Stimulated activated naive CD8-positive, alpha-beta T cell treated with anti-CD3 and anti-CD28 coated beads, Interleukin-15, Interleukin-2, amounts not matched to agents 100 ng/mL and 50 ng/mL, for 24 hours (primary cell): ENCODE data around the gene RARB.

Experiments used
- H3K27ac Mint-ChIP-seq: one replicate; pipeline ENCODE4 v1.8.0; 2021; ENCODE audit warnings: mild to moderate bottlenecking, mixed read lengths
- H3K27me3 Mint-ChIP-seq: one replicate; pipeline ENCODE4 v1.8.0; 2021; ENCODE audit warnings: mixed read lengths
- H3K36me3 Mint-ChIP-seq: one replicate; pipeline ENCODE4 v1.8.0; 2021; ENCODE audit warnings: low read depth, mixed read lengths
- H3K4me1 Mint-ChIP-seq: one replicate; pipeline ENCODE4 v1.8.0; 2021; ENCODE audit warnings: low read depth, mixed read lengths
- H3K4me3 Mint-ChIP-seq: one replicate; pipeline ENCODE4 v1.8.0; 2021; ENCODE audit warnings: mild to moderate bottlenecking, mixed read lengths
- H3K9me3 Mint-ChIP-seq: one replicate; pipeline ENCODE4 v1.8.0; 2021; ENCODE audit warnings: mixed read lengths

The RARB gene

GRCh38 chr3:25448750-25449692, 21.0 kb downstream of the RARB start:
- no peaks in the 10 kb centered on the region for H3K36me3 Mint-ChIP-seq
- H3K27ac Mint-ChIP-seq: no peak overlapping the region
- H3K9me3 Mint-ChIP-seq: no peaks in the 10 kb centered on the region
- H3K4me3 Mint-ChIP-seq: no peak overlapping the region
- no peaks in the 10 kb centered on the region for H3K4me1 Mint-ChIP-seq
- H3K27me3 Mint-ChIP-seq: peaks cover 7% of the 10 kb centered on the region

DNA sequence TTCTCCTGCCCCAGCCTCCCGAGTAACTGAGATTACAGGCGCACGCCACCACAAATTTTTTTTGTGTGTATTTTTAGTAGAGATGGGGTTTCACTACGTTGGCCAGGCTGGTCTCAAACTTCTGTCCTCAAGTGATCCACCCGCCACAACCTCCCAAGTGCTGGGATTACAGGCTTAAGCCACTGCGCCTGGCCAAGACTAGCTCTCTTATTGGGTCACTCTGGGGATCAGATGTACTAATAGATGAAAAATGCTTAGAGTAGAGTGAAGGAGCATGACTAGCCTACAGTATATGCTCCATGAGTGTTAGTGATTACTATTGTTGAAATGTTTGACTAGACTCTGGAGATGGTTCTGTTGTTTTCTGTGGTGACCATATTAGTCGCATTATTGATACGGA, 21.8 kb downstream of the RARB start:
- H3K4me1 Mint-ChIP-seq: no peaks in the 10 kb centered on the region
- no peak overlapping the region for H3K4me3 Mint-ChIP-seq
- H3K27ac Mint-ChIP-seq: no peak overlapping the region
- H3K36me3 Mint-ChIP-seq: no peaks in the 10 kb centered on the region
- H3K9me3 Mint-ChIP-seq: no peaks in the 10 kb centered on the region
- H3K27me3 Mint-ChIP-seq: peaks cover 7% of the 10 kb centered on the region

GRCh38 chr3:25452192-25452591, 24.1 kb downstream of the RARB start:
- Mint-ChIP-seq H3K9me3 (no peaks in the 10 kb centered on the region), H3K4me3 (no peak overlapping the region), H3K36me3 (no peaks in the 10 kb centered on the region), H3K4me1 (no peaks in the 10 kb centered on the region), H3K27ac (no peak overlapping the region), H3K27me3 (peaks cover 7% of the 10 kb centered on the region)

DNA sequence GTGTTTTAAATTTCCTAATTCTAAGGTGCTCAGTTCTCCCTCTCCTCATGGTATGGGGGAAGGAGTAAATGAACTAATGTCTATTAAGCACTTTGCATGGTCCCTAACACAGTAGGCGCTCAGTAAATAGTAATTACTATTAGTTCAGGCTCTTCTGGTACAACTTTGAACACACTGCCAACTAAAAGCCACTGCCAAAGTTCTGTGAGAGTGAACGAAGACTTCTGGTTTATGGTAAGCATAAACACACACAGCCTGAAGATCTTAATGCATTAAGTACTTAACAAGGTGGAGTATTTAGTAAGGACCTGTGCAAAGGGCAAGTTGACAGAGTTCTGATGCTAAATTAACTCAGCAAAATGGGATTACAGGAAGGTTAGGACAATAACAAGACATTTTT, 24.7 kb downstream of the RARB start:
- H3K9me3 Mint-ChIP-seq: no peaks in the 10 kb centered on the region
- no peaks in the 10 kb centered on the region for H3K4me1 Mint-ChIP-seq
- no peak overlapping the region for H3K27ac Mint-ChIP-seq
- H3K27me3 Mint-ChIP-seq: peaks cover 7% of the 10 kb centered on the region
- H3K36me3 Mint-ChIP-seq: no peaks in the 10 kb centered on the region
- H3K4me3 Mint-ChIP-seq: no peak overlapping the region

DNA sequence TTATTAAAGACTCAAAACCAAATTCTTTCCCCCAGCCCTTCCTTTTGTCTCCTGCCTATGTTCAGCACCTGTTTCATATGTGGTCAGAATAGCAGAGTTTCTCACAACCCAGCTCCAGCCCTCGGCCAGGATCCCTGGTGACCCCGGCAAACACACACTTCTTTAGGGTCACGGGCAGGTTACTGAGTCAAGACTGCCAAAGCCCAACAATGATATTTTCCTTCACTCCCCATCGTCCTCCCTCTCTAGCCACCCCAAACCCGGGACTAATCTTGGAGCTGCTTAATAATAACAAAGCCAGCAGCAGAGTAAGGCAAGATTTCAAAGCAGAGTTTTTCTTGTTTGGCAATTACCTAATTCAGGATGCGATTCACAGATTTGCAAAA, 25.5 kb downstream of the RARB start:
- Mint-ChIP-seq H3K9me3 (no peaks in the 10 kb centered on the region), H3K4me3 (no peak overlapping the region)

GRCh38 chr3:25454005-25454927, 26.2 kb downstream of the RARB start:
- H3K36me3 Mint-ChIP-seq: no peaks in the 10 kb centered on the region
- no peaks in the 10 kb centered on the region for H3K9me3 Mint-ChIP-seq
- no peak overlapping the region for H3K27ac Mint-ChIP-seq
- H3K27me3 Mint-ChIP-seq: peaks cover 7% of the 10 kb centered on the region
- H3K4me3 Mint-ChIP-seq: no peak overlapping the region
- no peaks in the 10 kb centered on the region for H3K4me1 Mint-ChIP-seq

More for the DNA sequence above, 25.5 kb downstream of the RARB start:
- no peaks in the 10 kb centered on the region for H3K4me1 Mint-ChIP-seq
- no peaks in the 10 kb centered on the region for H3K36me3 Mint-ChIP-seq
- H3K27me3 Mint-ChIP-seq: peaks cover 7% of the 10 kb centered on the region
- no peak overlapping the region for H3K27ac Mint-ChIP-seq

DNA sequence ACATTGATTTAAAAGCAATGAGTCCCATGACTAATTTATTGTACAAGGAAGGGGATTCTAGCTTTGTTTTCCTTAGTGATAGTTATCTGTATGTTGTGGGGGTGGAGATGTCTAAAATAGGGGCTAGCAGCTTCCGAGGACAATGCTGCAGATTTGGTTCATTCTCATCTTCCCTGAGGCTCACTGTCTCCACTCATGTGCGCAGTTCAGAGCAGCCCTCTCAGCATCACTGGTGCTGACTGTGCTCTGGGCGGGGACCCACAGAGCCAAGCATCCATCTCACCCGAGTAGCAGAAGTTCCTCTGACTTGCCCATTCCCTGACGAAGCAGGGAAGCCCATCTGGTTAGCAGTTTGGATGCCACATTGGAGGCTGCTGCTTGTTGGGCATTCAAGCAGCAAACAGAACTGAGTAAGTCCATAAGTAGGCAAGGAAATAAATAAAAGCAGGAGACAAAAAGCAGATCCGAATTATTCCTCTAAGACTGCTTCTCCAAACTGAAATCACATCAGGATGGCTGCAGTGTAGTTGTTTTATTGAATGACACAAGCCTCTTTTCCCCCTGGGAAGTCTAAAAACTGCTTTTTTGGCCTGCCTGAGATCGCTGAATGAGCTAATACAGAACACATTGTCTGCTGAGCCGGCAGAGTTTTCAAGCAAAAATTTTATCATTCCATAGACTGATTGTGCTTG, 27.5 kb downstream of the RARB start:
- H3K27me3 Mint-ChIP-seq: peaks cover 7% of the 10 kb centered on the region
- H3K27ac Mint-ChIP-seq: no peak overlapping the region
- H3K9me3 Mint-ChIP-seq: no peaks in the 10 kb centered on the region
- no peaks in the 10 kb centered on the region for H3K36me3 Mint-ChIP-seq
- no peak overlapping the region for H3K4me3 Mint-ChIP-seq
- H3K4me1 Mint-ChIP-seq: peaks cover under 1% of the 10 kb centered on the region

- Mint-ChIP-seq H3K27me3 (peaks cover 1% of the 10 kb centered on the region), H3K27ac (no peak overlapping the region), H3K4me1 (peaks cover 3% of the 10 kb centered on the region), H3K9me3 (no peaks in the 10 kb centered on the region), H3K36me3 (no peaks in the 10 kb centered on the region), H3K4me3 (no peak overlapping the region)
These were observed 28.9 kb downstream of the RARB start for GRCh38 chr3:25456723-25457670.

DNA sequence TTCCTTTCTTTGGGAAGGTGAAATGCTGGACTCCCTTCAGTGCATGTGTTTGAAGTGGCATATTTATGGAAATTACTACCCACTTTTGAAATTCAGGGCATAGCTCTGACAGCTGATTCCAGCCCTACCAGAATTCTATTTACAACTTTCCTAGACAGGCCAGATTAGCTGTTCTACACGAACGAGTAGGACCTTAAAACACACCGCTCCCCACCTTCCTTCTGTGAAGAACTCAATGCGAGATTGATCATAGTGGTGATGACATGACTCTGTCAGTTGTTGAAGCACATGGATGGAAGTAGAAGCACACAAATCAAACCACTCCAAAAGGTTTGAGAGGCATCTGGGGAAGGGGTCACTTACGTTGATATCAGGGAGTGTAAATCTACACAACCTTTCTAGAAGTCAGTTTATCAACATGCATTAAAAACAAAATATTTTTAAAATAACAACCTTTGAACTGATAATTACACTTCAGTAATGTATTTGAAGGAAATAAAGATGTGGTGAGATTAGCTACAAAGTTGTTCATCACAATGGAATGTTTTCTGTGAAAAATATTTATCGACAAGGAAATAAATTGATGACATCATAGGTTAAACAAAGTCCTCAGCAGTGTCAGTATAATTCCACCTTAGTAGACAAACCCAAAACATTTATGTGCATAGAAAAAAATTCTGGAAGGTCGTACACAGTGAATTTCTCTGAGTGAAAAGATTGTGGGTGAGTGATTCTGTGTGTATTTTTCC, 29.8 kb downstream of the RARB start:
- H3K4me3 Mint-ChIP-seq: no peak overlapping the region
- no peaks in the 10 kb centered on the region for H3K9me3 Mint-ChIP-seq
- no peaks in the 10 kb centered on the region for H3K27me3 Mint-ChIP-seq
- no peak overlapping the region for H3K27ac Mint-ChIP-seq
- H3K4me1 Mint-ChIP-seq: peaks cover 3% of the 10 kb centered on the region
- no peaks in the 10 kb centered on the region for H3K36me3 Mint-ChIP-seq

DNA sequence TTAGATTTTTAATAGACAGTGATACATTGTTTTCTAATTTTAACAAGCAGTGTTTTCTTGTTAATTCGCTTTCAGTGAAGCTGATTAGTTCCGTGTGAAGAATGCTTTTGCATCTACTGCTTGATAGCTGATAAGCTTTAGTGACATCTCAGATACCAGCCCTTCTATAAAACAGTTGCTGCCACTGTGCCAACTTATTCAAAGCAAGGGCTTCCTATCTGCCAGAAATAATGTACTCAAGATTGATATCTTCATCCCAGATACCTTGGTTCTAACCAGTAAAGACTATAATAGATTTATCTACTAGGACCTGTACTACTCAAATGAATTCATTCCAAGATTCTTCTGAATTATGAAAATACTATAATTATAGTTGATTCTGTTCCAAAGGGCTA, 30.4 kb downstream of the RARB start:
- Mint-ChIP-seq H3K9me3 (no peaks in the 10 kb centered on the region), H3K27ac (no peak overlapping the region), H3K4me1 (peaks cover 3% of the 10 kb centered on the region)

DNA sequence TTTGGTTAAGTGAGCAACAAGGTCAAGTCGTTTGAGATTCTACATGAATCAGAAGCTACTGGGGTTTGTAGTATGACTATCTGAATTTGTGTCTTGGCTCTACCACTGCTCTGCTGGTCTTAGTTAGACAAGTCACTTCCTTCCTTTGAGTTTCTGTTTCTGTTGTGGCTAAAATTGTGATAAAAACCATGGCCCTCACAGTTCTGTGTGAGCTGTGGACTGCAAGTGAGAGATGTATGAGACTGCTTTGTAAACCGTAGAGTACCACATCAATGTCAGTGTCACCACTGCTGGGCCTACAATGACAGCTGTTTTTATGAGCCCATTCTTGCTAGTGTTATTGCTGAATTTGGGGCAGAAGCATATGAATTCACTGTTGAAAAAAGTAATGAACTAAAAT, 32.7 kb downstream of the RARB start:
- Mint-ChIP-seq H3K36me3 (no peaks in the 10 kb centered on the region), H3K27ac (no peak overlapping the region), H3K4me1 (peaks cover 3% of the 10 kb centered on the region), H3K9me3 (no peaks in the 10 kb centered on the region), H3K27me3 (no peaks in the 10 kb centered on the region), H3K4me3 (no peak overlapping the region)

More for the DNA sequence above, 30.4 kb downstream of the RARB start:
- no peak overlapping the region for H3K4me3 Mint-ChIP-seq
- H3K27me3 Mint-ChIP-seq: no peaks in the 10 kb centered on the region
- no peaks in the 10 kb centered on the region for H3K36me3 Mint-ChIP-seq

GRCh38 chr3:25461946-25462345, 33.9 kb downstream of the RARB start:
- no peak overlapping the region for H3K27ac Mint-ChIP-seq
- H3K27me3 Mint-ChIP-seq: no peaks in the 10 kb centered on the region
- peaks cover 3% of the 10 kb centered on the region for H3K4me1 Mint-ChIP-seq
- no peaks in the 10 kb centered on the region for H3K36me3 Mint-ChIP-seq
- H3K9me3 Mint-ChIP-seq: no peaks in the 10 kb centered on the region
- H3K4me3 Mint-ChIP-seq: no peak overlapping the region

DNA sequence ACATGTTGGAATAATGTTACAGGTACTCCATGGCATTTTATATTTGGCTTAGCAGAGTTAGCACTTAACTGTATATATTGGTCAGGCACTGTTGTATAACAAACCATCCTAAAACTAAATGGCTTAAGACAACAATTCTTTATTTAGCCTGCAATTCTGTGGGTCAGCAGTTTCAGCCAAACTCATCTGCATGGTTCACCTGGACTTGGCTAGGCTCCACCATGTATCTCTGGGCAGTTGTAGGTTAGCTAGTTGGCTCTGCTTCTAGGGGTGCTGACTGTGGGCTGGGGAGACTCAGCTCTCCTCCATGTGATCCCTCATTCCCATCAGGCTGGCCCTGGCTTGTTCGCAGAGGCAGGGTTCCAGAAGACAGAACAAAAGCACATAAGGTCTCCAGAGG, 34.4 kb downstream of the RARB start:
- Mint-ChIP-seq H3K9me3 (no peaks in the 10 kb centered on the region), H3K27ac (no peak overlapping the region), H3K36me3 (no peaks in the 10 kb centered on the region), H3K4me1 (peaks cover 3% of the 10 kb centered on the region), H3K27me3 (no peaks in the 10 kb centered on the region), H3K4me3 (no peak overlapping the region)
